WTC11 (cell line): Measurements from ENCODE around the gene ITPKB. TPM values are rescaled to one million over a fixed set of nuclear protein-coding genes. Genes with fewer than 3 reads are reported as not detected.

Experiments used
- ATAC-seq: fragments of 200-7000 bp; cut with Tn5 transposase; 2 replicates; pipeline ENCODE4 v1.10.0; 2021; ENCODE audit warnings: mild to moderate bottlenecking, moderate library complexity
- CTCF ChIA-PET: fragments of 300-600 bp; sonication (Branson Sonifier 250); formaldehyde crosslinking; loops from one replicate; lab custom pipeline; 2021; ENCODE audit warnings: antibody characterized with exemption; lab: Charles Lee
- POLR2A ChIA-PET: fragments of 350-600 bp; sonication (Branson Sonifier 250); formaldehyde crosslinking; loops from one replicate; lab custom pipeline; 2021; ENCODE audit warnings: antibody characterized with exemption; lab: Charles Lee
- DNase-seq: peaks from one replicate; pipeline ENCODE4 v3.0.0; 2021; ENCODE audit warnings: low spot score
- H3K27ac Mint-ChIP-seq: 2 replicates; pipeline ENCODE4 v1.8.0; 2021; ENCODE audit warnings: mixed read lengths
- H3K27me3 Mint-ChIP-seq: 2 replicates; pipeline ENCODE4 v1.8.0; 2021; ENCODE audit warnings: low read depth, mild to moderate bottlenecking, moderate library complexity, mixed read lengths
- H3K36me3 Mint-ChIP-seq: 2 replicates; pipeline ENCODE4 v1.8.0; 2021; ENCODE audit warnings: mixed read lengths
- H3K4me1 Mint-ChIP-seq: 2 replicates; pipeline ENCODE4 v1.8.0; 2022; ENCODE audit warnings: mixed read lengths
- H3K4me3 Mint-ChIP-seq: 2 replicates; pipeline ENCODE4 v1.8.0; 2021; ENCODE audit warnings: mild to moderate bottlenecking, moderate library complexity, mixed read lengths
- H3K9me3 Mint-ChIP-seq: 2 replicates; pipeline ENCODE4 v1.8.0; 2021; ENCODE audit warnings: mixed read lengths
- ATF6 ChIP-seq: sonication (generic); formaldehyde crosslinking; IDR thresholded peaks from 2 replicates; pipeline ENCODE4 v1.8.1; 2023; ENCODE audit warnings: mild to moderate bottlenecking, missing genetic modification reagents
- CREM ChIP-seq: sonication (generic); formaldehyde crosslinking; IDR thresholded peaks from 2 replicates; pipeline ENCODE4 v1.8.1; 2022; ENCODE audit warnings: mild to moderate bottlenecking, missing genetic modification reagents, moderate library complexity
- E2F5 ChIP-seq: sonication (generic); formaldehyde crosslinking; IDR thresholded peaks from 2 replicates; pipeline ENCODE4 v1.8.1; 2022; ENCODE audit warnings: mild to moderate bottlenecking, moderate library complexity, missing genetic modification reagents
- HMGA2 ChIP-seq: fragments of 250-450 bp; sonication (Bioruptor Pico); IDR thresholded peaks from 2 replicates; pipeline ENCODE4 v1.4.0; 2021; ENCODE audit warnings: mild to moderate bottlenecking, moderate library complexity
- MLX ChIP-seq: sonication (generic); formaldehyde crosslinking; IDR thresholded peaks from 2 replicates; pipeline ENCODE4 v1.8.1; 2023; ENCODE audit warnings: mild to moderate bottlenecking, missing genetic modification reagents, moderate library complexity
- NR1H2 ChIP-seq: sonication (generic); formaldehyde crosslinking; IDR thresholded peaks from 2 replicates; pipeline ENCODE4 v1.9.0; 2021; ENCODE audit warnings: mild to moderate bottlenecking, moderate library complexity, missing genetic modification reagents
- SMAD3 ChIP-seq: sonication (generic); formaldehyde crosslinking; IDR thresholded peaks from 2 replicates; pipeline ENCODE4 v1.8.0; 2022; ENCODE audit warnings: missing genetic modification reagents, mild to moderate bottlenecking, borderline replicate concordance
- ZMAT4 ChIP-seq: fragments of 250-450 bp; sonication (Bioruptor Pico); IDR thresholded peaks from 2 replicates; pipeline ENCODE4 v1.9.0; 2021; ENCODE audit warnings: mild to moderate bottlenecking
- ZNF219 ChIP-seq: sonication (generic); formaldehyde crosslinking; IDR thresholded peaks from 2 replicates; pipeline ENCODE4 v1.8.0; 2023; ENCODE audit warnings: missing genetic modification reagents, mild to moderate bottlenecking, borderline replicate concordance
- ZNF232 ChIP-seq: sonication (generic); formaldehyde crosslinking; IDR thresholded peaks from 2 replicates; pipeline ENCODE4 v1.8.0; 2022; ENCODE audit warnings: mild to moderate bottlenecking, missing genetic modification reagents
- ZNF532 ChIP-seq: fragments of 250-450 bp; sonication (Bioruptor Pico); IDR thresholded peaks from 2 replicates; pipeline ENCODE4 v1.9.0; 2021; ENCODE audit warnings: mild to moderate bottlenecking, borderline replicate concordance
- total RNA-seq: library from RNA; stranded (reverse); gene quantifications from 3 replicates; pipeline ENCODE4 v1.2.3, GENCODE V29; 2021
- TF ChIP-seq, protein P1 (sequence below): fragments of 250-450 bp; sonication (Bioruptor Pico); IDR thresholded peaks from 2 replicates; pipeline ENCODE4 v2.1.2; 2022; ENCODE audit warnings: mild to moderate bottlenecking, moderate library complexity
- TF ChIP-seq, protein P2 (sequence below): sonication (generic); formaldehyde crosslinking; IDR thresholded peaks from 2 replicates; pipeline ENCODE4 v1.8.1; 2022; ENCODE audit warnings: mild to moderate bottlenecking, missing genetic modification reagents, moderate library complexity, borderline replicate concordance
- TF ChIP-seq, protein P3 (sequence below): sonication (generic); formaldehyde crosslinking; IDR thresholded peaks from 2 replicates; pipeline ENCODE4 v1.8.1; 2022; ENCODE audit warnings: missing genetic modification reagents, borderline replicate concordance

ITPKB gene
- total RNA-seq, 1 experiment from 2014 or later, result 15.6 TPM

DNA sequence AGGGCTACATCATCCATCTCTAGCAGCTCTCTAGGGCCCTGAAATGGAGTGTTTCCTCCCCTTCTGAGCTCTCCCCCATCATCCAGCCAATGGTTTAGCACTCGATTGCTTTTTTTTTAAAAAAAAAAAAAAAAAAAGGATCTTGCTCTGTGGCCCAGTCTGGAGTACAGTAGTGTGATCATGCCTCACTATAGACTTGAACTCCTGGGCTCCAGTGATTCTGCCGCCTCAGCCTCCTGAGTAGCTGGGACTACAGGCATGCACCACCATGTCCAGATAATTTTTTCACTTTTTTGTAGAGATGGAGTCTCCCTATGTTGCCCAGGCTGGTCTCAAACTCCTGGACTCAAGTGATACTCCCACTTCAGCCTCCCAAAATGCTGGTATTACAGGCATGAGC lies 12.1 kb upstream of the ITPKB start (continued):
- no peak for TF ChIP-seq HMGA2 (CRISPR knock-in tag)

- Mint-ChIP-seq H3K27me3 (peaks cover 17% of the 10 kb centered on the region), H3K27ac (no peak overlapping the region), H3K36me3 (no peaks in the 10 kb centered on the region), H3K4me3 (no peak overlapping the region), H3K9me3 (no peaks in the 10 kb centered on the region), H3K4me1 (no peaks in the 10 kb centered on the region)
- ATAC-seq, result no peak
- TF ChIP-seq NR1H2, result no peak
- TF ChIP-seq, protein P1, sequence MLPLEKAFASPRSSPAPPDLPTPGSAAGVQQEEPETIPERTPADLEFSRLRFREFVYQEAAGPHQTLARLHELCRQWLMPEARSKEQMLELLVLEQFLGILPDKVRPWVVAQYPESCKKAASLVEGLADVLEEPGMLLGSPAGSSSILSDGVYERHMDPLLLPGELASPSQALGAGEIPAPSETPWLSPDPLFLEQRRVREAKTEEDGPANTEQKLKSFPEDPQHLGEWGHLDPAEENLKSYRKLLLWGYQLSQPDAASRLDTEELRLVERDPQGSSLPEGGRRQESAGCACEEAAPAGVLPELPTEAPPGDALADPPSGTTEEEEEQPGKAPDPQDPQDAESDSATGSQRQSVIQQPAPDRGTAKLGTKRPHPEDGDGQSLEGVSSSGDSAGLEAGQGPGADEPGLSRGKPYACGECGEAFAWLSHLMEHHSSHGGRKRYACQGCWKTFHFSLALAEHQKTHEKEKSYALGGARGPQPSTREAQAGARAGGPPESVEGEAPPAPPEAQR (CRISPR knock-in tag), result no peak
- TF ChIP-seq, protein P2, sequence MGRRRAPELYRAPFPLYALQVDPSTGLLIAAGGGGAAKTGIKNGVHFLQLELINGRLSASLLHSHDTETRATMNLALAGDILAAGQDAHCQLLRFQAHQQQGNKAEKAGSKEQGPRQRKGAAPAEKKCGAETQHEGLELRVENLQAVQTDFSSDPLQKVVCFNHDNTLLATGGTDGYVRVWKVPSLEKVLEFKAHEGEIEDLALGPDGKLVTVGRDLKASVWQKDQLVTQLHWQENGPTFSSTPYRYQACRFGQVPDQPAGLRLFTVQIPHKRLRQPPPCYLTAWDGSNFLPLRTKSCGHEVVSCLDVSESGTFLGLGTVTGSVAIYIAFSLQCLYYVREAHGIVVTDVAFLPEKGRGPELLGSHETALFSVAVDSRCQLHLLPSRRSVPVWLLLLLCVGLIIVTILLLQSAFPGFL (CRISPR knock-in tag), result no peak
- no peak for TF ChIP-seq ATF6 (CRISPR knock-in tag)
- no peak for TF ChIP-seq MLX (CRISPR knock-in tag)
- no peak for TF ChIP-seq ZNF219
- no peak for TF ChIP-seq ZNF532
- TF ChIP-seq E2F5, result no peak
- no peak for TF ChIP-seq ZNF232
- TF ChIP-seq CREM (CRISPR knock-in tag), result no peak
- no peak for TF ChIP-seq ZMAT4 (CRISPR knock-in tag)
- TF ChIP-seq, protein P3, sequence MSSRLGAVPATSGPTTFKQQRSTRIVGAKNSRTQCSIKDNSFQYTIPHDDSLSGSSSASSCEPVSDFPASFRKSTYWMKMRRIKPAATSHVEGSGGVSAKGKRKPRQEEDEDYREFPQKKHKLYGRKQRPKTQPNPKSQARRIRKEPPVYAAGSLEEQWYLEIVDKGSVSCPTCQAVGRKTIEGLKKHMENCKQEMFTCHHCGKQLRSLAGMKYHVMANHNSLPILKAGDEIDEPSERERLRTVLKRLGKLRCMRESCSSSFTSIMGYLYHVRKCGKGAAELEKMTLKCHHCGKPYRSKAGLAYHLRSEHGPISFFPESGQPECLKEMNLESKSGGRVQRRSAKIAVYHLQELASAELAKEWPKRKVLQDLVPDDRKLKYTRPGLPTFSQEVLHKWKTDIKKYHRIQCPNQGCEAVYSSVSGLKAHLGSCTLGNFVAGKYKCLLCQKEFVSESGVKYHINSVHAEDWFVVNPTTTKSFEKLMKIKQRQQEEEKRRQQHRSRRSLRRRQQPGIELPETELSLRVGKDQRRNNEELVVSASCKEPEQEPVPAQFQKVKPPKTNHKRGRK (CRISPR knock-in tag), result no peak
- TF ChIP-seq SMAD3 (CRISPR knock-in tag), result no peak
- POLR2A ChIA-PET, result interaction anchor here (0.6 kb wide), 1 partner anchor 68 kb away, joined by 3 read pairs; no protein-coding TSS in a partner anchor
- CTCF ChIA-PET, result interaction anchor here (1.1 kb wide), 1 partner anchor 123 kb away, joined by 3 read pairs; no protein-coding TSS in a partner anchor
- DNase-seq, result no peak
These were observed 10.4 kb upstream of the ITPKB start for GRCh38 chr1:226749467-226749866.
